ENCODE measurements around the gene RBM17.

Gene RBM17

GRCh38 chr10:6161921-6162320, 73.1 kb downstream of the RBM17 start:
- TF ChIP-seq FOXM1 (IDR thresholded peaks at IDR 0.05; ENCODE audit: borderline replicate concordance, low read depth) (no peak), NFIC (IDR thresholded peaks at IDR 0.05) (no peak), TCF12 (IDR thresholded peaks at IDR 0.05; ENCODE audit: low read depth) (no peak), CREB1 (IDR thresholded peaks at IDR 0.05; ENCODE audit: low read depth) (no peak), EGR1 (IDR thresholded peaks at IDR 0.05) (no peak), ZBTB7A (IDR thresholded peaks at IDR 0.05; ENCODE audit: low read depth) (no peak), TAF1 (IDR thresholded peaks at IDR 0.05; ENCODE audit: low read depth) (no peak), USF1 (IDR thresholded peaks at IDR 0.05) (no peak), CEBPB (IDR thresholded peaks at IDR 0.05) (no peak), RAD21 (IDR thresholded peaks at IDR 0.05; ENCODE audit: low read depth) (no peak), EP300 (IDR thresholded peaks at IDR 0.05; ENCODE audit: borderline replicate concordance) (no peak), MAX (IDR thresholded peaks at IDR 0.05) (no peak), TEAD4 (IDR thresholded peaks at IDR 0.05) (no peak), YY1 (IDR thresholded peaks at IDR 0.05; ENCODE audit: low read depth) (no peak), REST (IDR thresholded peaks at IDR 0.05; ENCODE audit: low read depth) (no peak)

GRCh38 chr10:6162589-6163356, 73.9 kb downstream of the RBM17 start:
- TF ChIP-seq TAF1 (IDR thresholded peaks at IDR 0.05; ENCODE audit: low read depth) (no peak), YY1 (IDR thresholded peaks at IDR 0.05; ENCODE audit: low read depth) (no peak), TCF12 (IDR thresholded peaks at IDR 0.05; ENCODE audit: low read depth) (no peak), FOXM1 (IDR thresholded peaks at IDR 0.05; ENCODE audit: borderline replicate concordance, low read depth) (no peak), REST (IDR thresholded peaks at IDR 0.05; ENCODE audit: low read depth) (no peak), TEAD4 (IDR thresholded peaks at IDR 0.05) (no peak), RAD21 (IDR thresholded peaks at IDR 0.05; ENCODE audit: low read depth) (no peak), EP300 (IDR thresholded peaks at IDR 0.05; ENCODE audit: borderline replicate concordance) (no peak), MAX (IDR thresholded peaks at IDR 0.05) (no peak), USF1 (IDR thresholded peaks at IDR 0.05) (no peak), CREB1 (IDR thresholded peaks at IDR 0.05; ENCODE audit: low read depth) (no peak), NFIC (IDR thresholded peaks at IDR 0.05) (no peak), CEBPB (IDR thresholded peaks at IDR 0.05) (no peak), ZBTB7A (IDR thresholded peaks at IDR 0.05; ENCODE audit: low read depth) (no peak)

GRCh38 chr10:6163364-6164270, 74.8 kb downstream of the RBM17 start:
- TF ChIP-seq MAX (IDR thresholded peaks at IDR 0.05) (peak; percentile 98), NFIC (IDR thresholded peaks at IDR 0.05) (peak; percentile 25; the same call in 1 of the 2 replicates), CREB1 (IDR thresholded peaks at IDR 0.05; ENCODE audit: low read depth) (no peak), ZBTB7A (IDR thresholded peaks at IDR 0.05; ENCODE audit: low read depth) (no peak), EP300 (IDR thresholded peaks at IDR 0.05; ENCODE audit: borderline replicate concordance) (peak; percentile 25; the same call in 1 of the 2 replicates), CEBPB (IDR thresholded peaks at IDR 0.05) (no peak), REST (IDR thresholded peaks at IDR 0.05; ENCODE audit: low read depth) (no peak), EGR1 (IDR thresholded peaks at IDR 0.05) (no peak), TAF1 (IDR thresholded peaks at IDR 0.05; ENCODE audit: low read depth) (peak; percentile 80), FOXM1 (IDR thresholded peaks at IDR 0.05; ENCODE audit: borderline replicate concordance, low read depth) (no peak), TCF12 (IDR thresholded peaks at IDR 0.05; ENCODE audit: low read depth) (peak; percentile 73; the same call in 1 of the 2 replicates), TEAD4 (IDR thresholded peaks at IDR 0.05) (no peak; the same call in none of the 2 replicates), YY1 (IDR thresholded peaks at IDR 0.05; ENCODE audit: low read depth) (peak; percentile 29; the same call in 1 of the 2 replicates), RAD21 (IDR thresholded peaks at IDR 0.05; ENCODE audit: low read depth) (no peak), USF1 (IDR thresholded peaks at IDR 0.05) (peak; percentile 92)
